HUES64 (cell line): ENCODE data around the gene SLC1A3.

Experiments
- H3K27ac ChIP-seq: 2 replicates; pipeline ENCODE4 v1.7.0; 2013; ENCODE audit warnings: low read depth, low read length, inconsistent platforms
- H3K27me3 ChIP-seq: 2 replicates; pipeline ENCODE4 v1.6.1; 2013; ENCODE audit warnings: mild to moderate bottlenecking, low read length; ENCODE audit not compliant: insufficient read depth
- H3K36me3 ChIP-seq: 2 replicates; pipeline ENCODE4 v1.6.1; 2013; ENCODE audit warnings: mild to moderate bottlenecking, low read length; ENCODE audit not compliant: insufficient read depth
- H3K4me1 ChIP-seq: 2 replicates; pipeline ENCODE4 v1.6.1; 2013; ENCODE audit warnings: mild to moderate bottlenecking, low read length, moderate library complexity; ENCODE audit not compliant: insufficient read depth
- H3K4me3 ChIP-seq: 2 replicates; pipeline ENCODE4 v1.5.1; 2013; ENCODE audit warnings: mild to moderate bottlenecking, low read length, moderate library complexity
- H3K9ac ChIP-seq: 2 replicates; pipeline ENCODE4 v1.6.1; 2013; ENCODE audit warnings: mild to moderate bottlenecking, low read depth, low read length
- H3K9me3 ChIP-seq: 2 replicates; pipeline ENCODE4 v1.6.1; 2013; ENCODE audit warnings: low read depth, low read length; ENCODE audit not compliant: insufficient read depth
- WGBS: fragments of 150-250, 120-280 bp; methylation state at CpG from one replicate; pipeline ENCODE4 v1.1.7; 2013; ENCODE audit warnings: missing lambda C conversion rate; 5-methylcytosine and 5-hydroxymethylcytosine counted together

Gene SLC1A3

DNA sequence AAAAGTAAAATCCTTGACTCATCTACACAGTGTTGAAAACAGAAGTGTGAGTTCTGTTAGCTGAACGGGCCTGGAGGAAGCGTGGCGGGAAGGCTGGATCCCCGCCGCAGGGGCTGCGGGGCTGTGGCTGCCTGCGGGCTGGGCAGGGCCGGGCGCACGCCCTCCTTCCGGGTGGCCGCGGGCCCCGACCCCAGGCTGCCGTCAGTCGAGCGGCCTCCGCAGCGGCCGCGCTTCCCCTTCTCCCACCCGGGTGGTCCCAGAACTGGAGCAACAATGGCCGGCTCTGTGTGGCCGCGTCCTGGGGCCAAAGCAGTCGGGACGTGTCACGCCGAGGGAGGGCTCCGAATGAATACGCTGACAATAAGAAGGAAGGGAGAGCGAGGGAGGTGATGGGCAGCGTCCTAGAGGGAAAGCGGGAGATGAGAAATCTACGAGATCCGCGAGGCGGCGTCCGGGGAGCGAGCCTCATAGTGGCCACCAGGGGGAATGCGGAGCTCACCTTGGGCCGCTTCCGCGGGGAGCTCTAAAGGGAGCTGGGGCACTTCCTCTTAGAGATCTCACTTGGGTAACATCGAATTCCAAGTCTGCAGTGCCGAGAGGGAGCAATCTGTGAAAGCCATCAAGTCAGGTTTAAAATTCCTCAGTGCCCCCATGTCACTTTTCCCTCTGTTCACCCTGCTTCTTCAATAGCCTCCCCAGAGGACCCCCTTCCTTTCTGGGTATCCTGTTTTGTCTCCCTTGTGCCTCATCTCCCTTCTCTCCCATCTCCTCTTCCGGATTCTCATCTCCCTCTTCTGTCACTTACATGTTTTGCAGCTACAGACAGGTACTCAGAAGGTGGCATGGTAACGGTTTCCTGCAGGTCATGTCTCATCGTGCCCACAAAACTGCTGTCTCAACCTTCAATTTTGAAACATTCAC is 83.9 kb downstream of the SLC1A3 start:
- 2% methylated on average over 50 of the region's 50 CpGs for WGBS

DNA sequence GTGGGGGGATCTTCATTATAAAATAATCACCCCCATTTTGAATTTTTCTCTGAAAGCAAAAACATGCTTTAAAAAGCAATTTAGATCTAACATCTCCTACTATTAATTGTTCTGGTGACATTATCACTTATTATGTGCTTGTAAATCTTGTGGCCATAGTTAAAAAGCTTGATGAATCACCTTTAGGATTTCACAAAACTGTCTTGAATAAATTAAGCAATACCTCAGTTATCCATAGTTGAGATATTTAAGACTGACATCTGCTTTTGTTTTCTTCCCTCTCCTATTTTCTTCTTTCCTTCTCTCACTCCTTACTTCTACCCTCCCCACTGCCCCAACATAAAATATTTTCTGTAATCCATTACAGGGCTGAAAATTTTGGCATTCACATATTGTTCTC is 84.8 kb downstream of the SLC1A3 start:
- Histone ChIP-seq H3K36me3 (peaks cover 6% of the 10 kb centered on the region; the same call in 1 of the 2 replicates), H3K27ac (no peak overlapping the region), H3K9ac (no peak overlapping the region), H3K27me3 (peaks cover 23% of the 10 kb centered on the region), H3K4me1 (peaks cover 7% of the 10 kb centered on the region; the same call in 1 of the 2 replicates), H3K9me3 (no peaks in the 10 kb centered on the region), H3K4me3 (no peak overlapping the region)

More for the DNA sequence above, 83.9 kb downstream of the SLC1A3 start:
- peaks cover 7% of the 10 kb centered on the region; the same call in 1 of the 2 replicates for H3K4me1 ChIP-seq
- no peak overlapping the region for H3K27ac ChIP-seq
- H3K27me3 ChIP-seq: peaks cover 23% of the 10 kb centered on the region
- peak overlapping the region; percentile 63 for H3K4me3 ChIP-seq
- peak overlapping the region; percentile 56 for H3K9ac ChIP-seq
- H3K9me3 ChIP-seq: no peaks in the 10 kb centered on the region
- peaks cover 10% of the 10 kb centered on the region; the same call in 1 of the 2 replicates for H3K36me3 ChIP-seq

- Histone ChIP-seq H3K4me3 (no peak overlapping the region), H3K27me3 (peaks cover 23% of the 10 kb centered on the region), H3K9me3 (no peaks in the 10 kb centered on the region), H3K4me1 (peaks cover 7% of the 10 kb centered on the region; the same call in 1 of the 2 replicates), H3K36me3 (peaks cover under 1% of the 10 kb centered on the region; the same call in 1 of the 2 replicates), H3K9ac (no peak overlapping the region), H3K27ac (no peak overlapping the region)
- WGBS: 78% methylated on average over 4 of the region's 5 CpGs
Observed at GRCh38 chr5:36691696-36692371, 85.4 kb downstream of the SLC1A3 start.

GRCh38 chr5:36692791-36693763 is 86.7 kb downstream of the SLC1A3 start:
- Histone ChIP-seq H3K9ac (no peak overlapping the region), H3K27ac (no peak overlapping the region), H3K4me1 (peaks cover 7% of the 10 kb centered on the region; the same call in 1 of the 2 replicates), H3K36me3 (no peaks in the 10 kb centered on the region), H3K27me3 (peaks cover 23% of the 10 kb centered on the region), H3K4me3 (peak overlapping the region; percentile 53), H3K9me3 (no peaks in the 10 kb centered on the region)
- WGBS: 15% methylated on average over 44 of the region's 44 CpGs

DNA sequence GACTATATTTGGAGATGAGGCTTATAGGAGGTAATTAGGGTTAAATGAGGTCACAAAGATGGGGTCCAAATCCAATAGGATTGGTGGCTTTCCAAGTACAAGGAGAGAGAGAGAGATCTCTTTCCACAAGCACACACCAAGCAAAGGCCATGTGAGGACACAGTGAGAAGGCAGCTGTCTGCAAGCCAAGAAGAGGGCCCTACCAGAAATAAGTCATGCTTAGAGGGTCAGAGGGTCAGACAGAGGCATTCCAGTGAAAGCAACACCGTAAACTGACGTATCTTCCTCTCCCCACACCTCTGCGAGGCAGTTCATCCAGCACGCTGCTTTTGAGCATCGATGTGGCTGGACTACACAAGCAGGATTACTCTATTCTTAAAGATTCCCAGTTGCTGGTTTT is 87.9 kb downstream of the SLC1A3 start:
- Histone ChIP-seq H3K27ac (no peak overlapping the region), H3K36me3 (no peaks in the 10 kb centered on the region), H3K9me3 (no peaks in the 10 kb centered on the region), H3K4me3 (no peak overlapping the region), H3K9ac (no peak overlapping the region), H3K4me1 (peaks cover 7% of the 10 kb centered on the region; the same call in 1 of the 2 replicates), H3K27me3 (peaks cover 23% of the 10 kb centered on the region)
- WGBS: 98% methylated on average over 5 of the region's 5 CpGs

DNA sequence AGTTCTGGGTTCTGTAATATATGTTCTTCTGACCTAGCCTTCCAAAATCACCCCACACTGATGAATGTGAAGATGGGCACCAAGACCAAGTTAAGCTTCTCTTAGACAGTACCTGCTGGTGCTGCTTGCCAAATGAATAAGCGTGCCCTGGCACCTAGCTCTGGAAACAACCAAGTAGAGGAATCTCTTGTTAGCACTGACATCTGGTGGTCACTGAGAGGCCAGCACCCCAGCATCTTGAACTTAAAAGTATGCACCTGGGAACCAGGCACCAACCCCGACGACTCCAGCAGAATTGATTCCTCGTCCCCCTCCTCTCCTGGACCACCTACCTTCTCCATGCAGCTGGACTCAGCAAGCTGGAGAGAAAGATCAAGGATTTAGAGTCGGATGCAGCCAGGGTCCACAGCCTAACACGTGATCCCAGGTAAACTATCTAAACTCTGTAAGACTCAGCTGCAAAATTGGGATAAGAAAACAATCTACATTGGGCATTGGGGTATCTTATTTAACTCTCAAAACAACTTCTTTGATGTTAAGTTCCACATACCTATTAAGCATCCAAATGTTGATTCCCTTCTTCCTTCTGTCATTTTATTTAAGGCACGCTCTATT is 89.8 kb downstream of the SLC1A3 start:
- 35% methylated on average over 7 of the region's 7 CpGs for WGBS
- no peak overlapping the region for H3K9ac ChIP-seq
- H3K9me3 ChIP-seq: no peaks in the 10 kb centered on the region
- no peak overlapping the region for H3K27ac ChIP-seq
- no peaks in the 10 kb centered on the region for H3K36me3 ChIP-seq
- H3K27me3 ChIP-seq: peaks cover 23% of the 10 kb centered on the region
- no peak overlapping the region for H3K4me3 ChIP-seq
- 0 out of 2 replicates have a peak, but pooled peaks cover under 1% of the 10 kb centered on the region for H3K4me1 ChIP-seq

DNA sequence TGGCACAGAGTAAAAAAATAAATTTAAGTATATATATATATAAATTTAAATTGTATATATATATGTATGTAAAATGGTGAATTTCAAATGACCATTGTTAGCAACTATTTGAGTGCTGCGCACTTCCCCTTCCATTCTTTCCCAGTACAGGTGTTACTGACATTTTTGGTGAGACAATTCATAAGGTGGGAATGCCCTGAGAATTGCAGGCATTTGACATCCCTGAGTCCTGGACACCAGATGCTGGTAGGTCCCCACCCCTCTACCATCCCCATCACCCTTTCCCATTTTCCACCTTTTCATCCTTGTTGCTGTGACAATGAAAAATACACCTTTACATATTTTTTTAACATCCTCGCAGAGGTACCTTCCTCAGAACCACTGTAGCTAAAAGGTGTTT is 91.6 kb downstream of the SLC1A3 start:
- Histone ChIP-seq H3K27me3 (peaks cover 6% of the 10 kb centered on the region; the same call in 1 of the 2 replicates), H3K4me1 (no peaks in the 10 kb centered on the region), H3K27ac (no peak overlapping the region), H3K9me3 (no peaks in the 10 kb centered on the region), H3K4me3 (no peak overlapping the region), H3K36me3 (no peaks in the 10 kb centered on the region), H3K9ac (no peak overlapping the region)
- 94% methylated on average over 2 of the region's 2 CpGs for WGBS

DNA sequence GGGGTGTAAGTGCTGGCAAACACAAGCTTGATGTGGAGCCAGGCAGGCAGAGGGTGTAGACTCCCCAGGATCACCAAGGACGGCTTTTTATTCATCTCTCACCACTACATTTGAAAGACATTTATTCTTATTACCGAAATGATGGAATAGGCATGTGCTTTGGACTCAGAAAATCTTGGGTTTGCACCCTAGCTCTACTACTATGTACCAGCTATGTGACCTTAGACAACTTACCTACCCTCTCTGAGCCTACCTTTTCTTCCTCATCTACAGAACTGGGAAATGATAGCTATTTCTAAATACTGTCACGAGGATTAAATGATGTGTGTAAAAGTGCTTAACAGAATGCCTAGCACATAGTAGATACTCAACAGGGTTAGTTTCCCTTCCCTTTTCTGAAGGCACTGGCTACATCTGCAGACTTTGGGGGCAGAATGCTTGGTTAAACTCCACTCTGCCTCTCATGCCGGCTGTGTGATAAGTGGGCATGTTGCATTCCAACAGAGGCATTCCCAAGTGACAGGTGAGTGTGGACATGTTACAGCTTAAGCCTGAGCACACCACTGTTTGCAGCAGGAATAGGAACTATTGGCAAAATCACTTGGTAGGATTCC is 94.8 kb downstream of the SLC1A3 start:
- Histone ChIP-seq H3K4me3 (no peak overlapping the region), H3K36me3 (no peaks in the 10 kb centered on the region), H3K27ac (no peak overlapping the region), H3K4me1 (no peaks in the 10 kb centered on the region), H3K9ac (no peak overlapping the region), H3K9me3 (no peaks in the 10 kb centered on the region), H3K27me3 (no peaks in the 10 kb centered on the region)
- 89% methylated on average over 3 of the region's 4 CpGs for WGBS

GRCh38 chr5:36703245-36703860 is 96.9 kb downstream of the SLC1A3 start:
- no peaks in the 10 kb centered on the region for H3K27me3 ChIP-seq
- peaks cover 6% of the 10 kb centered on the region; the same call in 1 of the 2 replicates for H3K9me3 ChIP-seq
- no peak overlapping the region for H3K4me3 ChIP-seq
- WGBS: 93% methylated on average over 5 of the region's 5 CpGs
- no peak overlapping the region for H3K27ac ChIP-seq
- no peak overlapping the region for H3K9ac ChIP-seq
- H3K36me3 ChIP-seq: no peaks in the 10 kb centered on the region
- no peaks in the 10 kb centered on the region for H3K4me1 ChIP-seq
